Activated CD8-positive, alpha-beta memory T cell treated with anti-CD3 and anti-CD28 coated beads, Interleukin-2, amount 50 U/mL, for 24 hours (primary cell): ENCODE measurements around the gene AHSP.
"Not testable (repeated sequence)": the region's sequence is repeated elsewhere in the genome, so short reads cannot be mapped to it uniquely, and the experiment has no call there.

Experiments
- DNase-seq: peaks from one replicate; pipeline ENCODE4 v3.0.0-alpha.2; 2020; ENCODE audit errors: extremely low read depth

The AHSP gene

GRCh38 chr16:31501226-31501965 lies 26.3 kb upstream of the AHSP start:
- no peak for DNase-seq

- no peak for DNase-seq
Observed at GRCh38 chr16:31501966-31502348, 25.7 kb upstream of the AHSP start.

GRCh38 chr16:31502981-31503380 lies 24.7 kb upstream of the AHSP start:
- DNase-seq: no peak

GRCh38 chr16:31503555-31503954 lies 24.1 kb upstream of the AHSP start:
- DNase-seq: not testable (repeated sequence)

GRCh38 chr16:31504159-31504558 lies 23.5 kb upstream of the AHSP start:
- no peak for DNase-seq

- DNase-seq: no peak
Observed at GRCh38 chr16:31505483-31505882, 22.2 kb upstream of the AHSP start.

- no peak for DNase-seq
Observed at GRCh38 chr16:31507617-31507928, 20.1 kb upstream of the AHSP start.

- DNase-seq: peak; percentile 59
Observed at GRCh38 chr16:31507929-31508705, 19.6 kb upstream of the AHSP start, which contains the start of gene RUSF1. Gene RUSF1 (minus strand): TSS chr16:31508391. CDS start chr16:31508373, 18 bp downstream.

GRCh38 chr16:31508706-31509195 lies 18.9 kb upstream of the AHSP start:
- DNase-seq: no peak

GRCh38 chr16:31513126-31513525 lies 14.6 kb upstream of the AHSP start:
- no peak for DNase-seq

- DNase-seq: no peak
Observed at GRCh38 chr16:31513884-31514283, 13.8 kb upstream of the AHSP start.

- no peak for DNase-seq
Observed at GRCh38 chr16:31517800-31518402, 9.8 kb upstream of the AHSP start.

- DNase-seq: no peak
Observed at GRCh38 chr16:31519759-31520431, 7.8 kb upstream of the AHSP start.

- no peak for DNase-seq
Observed at GRCh38 chr16:31521368-31521767, 6.3 kb upstream of the AHSP start.

- DNase-seq: no peak
Observed at GRCh38 chr16:31522071-31522470, 5.6 kb upstream of the AHSP start.

- not testable (repeated sequence) for DNase-seq
Observed at GRCh38 chr16:31523768-31524167, 3.9 kb upstream of the AHSP start.

GRCh38 chr16:31525113-31525512 lies 2.6 kb upstream of the AHSP start:
- DNase-seq: no peak

- no peak for DNase-seq
Observed at GRCh38 chr16:31528523-31529107, 915 bp downstream of the AHSP start.

- no peak for DNase-seq
Observed at GRCh38 chr16:31529108-31529936, 1.6 kb downstream of the AHSP start.

GRCh38 chr16:31529937-31530312 lies 2.2 kb downstream of the AHSP start:
- DNase-seq: no peak

GRCh38 chr16:31530405-31530804 lies 2.7 kb downstream of the AHSP start:
- DNase-seq: no peak
